HEK293 (cell line): ENCODE data around the gene MUC4.

ENCODE experiments used
- BCL11B ChIP-seq: fragments of 450-650 bp; formaldehyde crosslinking; IDR thresholded peaks from 2 replicates; pipeline ENCODE4 v1.5.1; 2016; ENCODE audit warnings: low read depth, missing biosample characterization, missing genetic modification characterization
- KLF1 ChIP-seq: fragments of 450-650 bp; formaldehyde crosslinking; IDR thresholded peaks from 2 replicates; pipeline ENCODE4 v1.5.1; 2016; ENCODE audit warnings: missing biosample characterization, missing genetic modification characterization
- KLF8 ChIP-seq: fragments of 450-650 bp; formaldehyde crosslinking; IDR thresholded peaks from 2 replicates; pipeline ENCODE4 v1.5.1; 2016; ENCODE audit warnings: missing biosample characterization, missing genetic modification characterization
- ZNF138 ChIP-seq: fragments of 450-650 bp; formaldehyde crosslinking; IDR thresholded peaks from 2 replicates; pipeline ENCODE4 v1.5.1; 2016; ENCODE audit warnings: missing biosample characterization, missing genetic modification characterization, borderline replicate concordance
- ZNF514 ChIP-seq: fragments of 450-650 bp; formaldehyde crosslinking; IDR thresholded peaks from 2 replicates; pipeline ENCODE4 v1.5.1; 2016; ENCODE audit warnings: missing biosample characterization, missing genetic modification characterization
- ZNF624 ChIP-seq: fragments of 450-650 bp; formaldehyde crosslinking; IDR thresholded peaks from 2 replicates; pipeline ENCODE4 v1.5.1; 2017; ENCODE audit warnings: missing biosample characterization, missing genetic modification characterization
- ZNF664 ChIP-seq: fragments of 450-650 bp; formaldehyde crosslinking; IDR thresholded peaks from 2 replicates; pipeline ENCODE4 v1.5.1; 2016; ENCODE audit warnings: missing biosample characterization, missing genetic modification characterization
- ZNF830 ChIP-seq: fragments of 450-650 bp; IDR thresholded peaks from 2 replicates; pipeline ENCODE4 v1.5.0; 2018; ENCODE audit warnings: missing biosample characterization, missing genetic modification characterization, low read depth, mild to moderate bottlenecking, moderate library complexity
- TF ChIP-seq, protein P1 (sequence below): fragments of 450-650 bp; formaldehyde crosslinking; IDR thresholded peaks from 2 replicates; pipeline ENCODE4 v1.5.1; 2016; ENCODE audit warnings: missing biosample characterization, missing genetic modification characterization
- TF ChIP-seq, protein P2 (sequence below): fragments of 450-650 bp; formaldehyde crosslinking; IDR thresholded peaks from 2 replicates; pipeline ENCODE4 v1.5.1; 2016; ENCODE audit warnings: missing biosample characterization, missing genetic modification characterization

DNA sequence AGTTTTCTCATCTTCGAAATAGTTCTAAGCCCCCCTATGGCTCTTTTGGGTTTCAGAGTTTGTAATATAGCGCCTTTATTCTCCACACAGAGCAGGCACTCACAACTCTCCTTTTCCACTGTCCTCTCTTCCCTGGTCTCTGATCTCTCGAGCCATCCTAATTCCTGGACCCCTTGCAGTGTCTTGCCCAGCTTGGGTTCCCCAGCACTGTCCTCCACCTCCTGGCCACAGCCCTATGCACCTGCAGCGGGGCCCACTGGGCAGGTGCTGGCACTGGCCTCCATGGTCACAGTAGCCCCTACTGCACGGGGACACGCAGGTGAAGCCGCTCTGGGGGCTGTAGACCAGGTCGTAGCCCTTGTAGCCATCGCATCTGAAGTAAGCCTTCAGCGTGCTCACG is 63.1 kb downstream of the MUC4 start:
- TF ChIP-seq, protein P1, sequence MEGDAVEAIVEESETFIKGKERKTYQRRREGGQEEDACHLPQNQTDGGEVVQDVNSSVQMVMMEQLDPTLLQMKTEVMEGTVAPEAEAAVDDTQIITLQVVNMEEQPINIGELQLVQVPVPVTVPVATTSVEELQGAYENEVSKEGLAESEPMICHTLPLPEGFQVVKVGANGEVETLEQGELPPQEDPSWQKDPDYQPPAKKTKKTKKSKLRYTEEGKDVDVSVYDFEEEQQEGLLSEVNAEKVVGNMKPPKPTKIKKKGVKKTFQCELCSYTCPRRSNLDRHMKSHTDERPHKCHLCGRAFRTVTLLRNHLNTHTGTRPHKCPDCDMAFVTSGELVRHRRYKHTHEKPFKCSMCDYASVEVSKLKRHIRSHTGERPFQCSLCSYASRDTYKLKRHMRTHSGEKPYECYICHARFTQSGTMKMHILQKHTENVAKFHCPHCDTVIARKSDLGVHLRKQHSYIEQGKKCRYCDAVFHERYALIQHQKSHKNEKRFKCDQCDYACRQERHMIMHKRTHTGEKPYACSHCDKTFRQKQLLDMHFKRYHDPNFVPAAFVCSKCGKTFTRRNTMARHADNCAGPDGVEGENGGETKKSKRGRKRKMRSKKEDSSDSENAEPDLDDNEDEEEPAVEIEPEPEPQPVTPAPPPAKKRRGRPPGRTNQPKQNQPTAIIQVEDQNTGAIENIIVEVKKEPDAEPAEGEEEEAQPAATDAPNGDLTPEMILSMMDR = no peak
- TF ChIP-seq ZNF830 (tag by site-specific recombination) = no peak
- TF ChIP-seq, protein P2, sequence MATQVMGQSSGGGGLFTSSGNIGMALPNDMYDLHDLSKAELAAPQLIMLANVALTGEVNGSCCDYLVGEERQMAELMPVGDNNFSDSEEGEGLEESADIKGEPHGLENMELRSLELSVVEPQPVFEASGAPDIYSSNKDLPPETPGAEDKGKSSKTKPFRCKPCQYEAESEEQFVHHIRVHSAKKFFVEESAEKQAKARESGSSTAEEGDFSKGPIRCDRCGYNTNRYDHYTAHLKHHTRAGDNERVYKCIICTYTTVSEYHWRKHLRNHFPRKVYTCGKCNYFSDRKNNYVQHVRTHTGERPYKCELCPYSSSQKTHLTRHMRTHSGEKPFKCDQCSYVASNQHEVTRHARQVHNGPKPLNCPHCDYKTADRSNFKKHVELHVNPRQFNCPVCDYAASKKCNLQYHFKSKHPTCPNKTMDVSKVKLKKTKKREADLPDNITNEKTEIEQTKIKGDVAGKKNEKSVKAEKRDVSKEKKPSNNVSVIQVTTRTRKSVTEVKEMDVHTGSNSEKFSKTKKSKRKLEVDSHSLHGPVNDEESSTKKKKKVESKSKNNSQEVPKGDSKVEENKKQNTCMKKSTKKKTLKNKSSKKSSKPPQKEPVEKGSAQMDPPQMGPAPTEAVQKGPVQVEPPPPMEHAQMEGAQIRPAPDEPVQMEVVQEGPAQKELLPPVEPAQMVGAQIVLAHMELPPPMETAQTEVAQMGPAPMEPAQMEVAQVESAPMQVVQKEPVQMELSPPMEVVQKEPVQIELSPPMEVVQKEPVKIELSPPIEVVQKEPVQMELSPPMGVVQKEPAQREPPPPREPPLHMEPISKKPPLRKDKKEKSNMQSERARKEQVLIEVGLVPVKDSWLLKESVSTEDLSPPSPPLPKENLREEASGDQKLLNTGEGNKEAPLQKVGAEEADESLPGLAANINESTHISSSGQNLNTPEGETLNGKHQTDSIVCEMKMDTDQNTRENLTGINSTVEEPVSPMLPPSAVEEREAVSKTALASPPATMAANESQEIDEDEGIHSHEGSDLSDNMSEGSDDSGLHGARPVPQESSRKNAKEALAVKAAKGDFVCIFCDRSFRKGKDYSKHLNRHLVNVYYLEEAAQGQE (tag by site-specific recombination) = no peak
- no peak for TF ChIP-seq ZNF664
- no peak for TF ChIP-seq KLF8 (tag by site-specific recombination)
- no peak for TF ChIP-seq BCL11B (tag by site-specific recombination)
- TF ChIP-seq ZNF624 (tag by site-specific recombination) = no peak
- no peak for TF ChIP-seq KLF1 (tag by site-specific recombination)
- no peak for TF ChIP-seq ZNF514
- TF ChIP-seq ZNF138 (tag by site-specific recombination) = no peak
